GOT3 (cell line): ENCODE results near the gene SDHAF1.
"Not testable (repeated sequence)": the region's sequence is repeated elsewhere in the genome, so short reads cannot be mapped to it uniquely, and the experiment has no call there.

ENCODE experiments used
- DNase-seq: peaks from one replicate; lab custom pipeline; 2025; ENCODE audit warnings: mixed read lengths; lab: John Stamatoyannopoulos, UW

Gene SDHAF1

GRCh38 chr19:36019061-36019670 is 24.2 kb downstream of the SDHAF1 start:
- DNase-seq = no peak

- no peak for DNase-seq
Observed at GRCh38 chr19:36023432-36023831, 28.4 kb downstream of the SDHAF1 start.

- no peak for DNase-seq
Observed at GRCh38 chr19:36025541-36025940, 30.6 kb downstream of the SDHAF1 start.

GRCh38 chr19:36026091-36026876 is 31.3 kb downstream of the SDHAF1 start:
- DNase-seq = no peak

DNA sequence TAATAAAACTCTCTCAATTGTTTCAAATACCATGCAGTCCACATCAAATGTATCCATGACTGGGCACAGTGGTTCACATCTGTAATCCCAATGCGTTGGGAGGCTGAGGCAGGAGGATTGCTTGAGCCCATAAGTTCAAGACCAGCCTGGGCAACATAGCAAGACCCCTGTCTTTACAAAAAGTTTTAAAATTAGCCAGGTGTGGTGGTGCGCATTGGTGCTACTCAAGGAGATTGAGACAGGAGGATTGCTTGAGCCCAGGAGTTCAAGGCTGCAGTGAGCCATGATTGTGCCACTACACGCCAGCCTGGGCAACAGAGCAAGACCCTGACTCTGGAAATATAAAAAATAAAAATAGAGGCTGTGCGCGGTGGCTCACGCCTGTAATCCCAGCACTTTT is 32.7 kb downstream of the SDHAF1 start:
- no peak for DNase-seq

- no peak for DNase-seq
Observed at GRCh38 chr19:36028313-36029041, 33.5 kb downstream of the SDHAF1 start.

- DNase-seq = no peak
Observed at GRCh38 chr19:36030264-36031148, 35.5 kb downstream of the SDHAF1 start.

GRCh38 chr19:36031308-36031707 is 36.3 kb downstream of the SDHAF1 start:
- DNase-seq = no peak

- DNase-seq = no peak
Observed at GRCh38 chr19:36032251-36033104, 37.5 kb downstream of the SDHAF1 start, which contains the start of gene CLIP3. Gene CLIP3 (minus strand): TSS chr19:36032873. CDS start chr19:36032357, 516 bp downstream.

DNA sequence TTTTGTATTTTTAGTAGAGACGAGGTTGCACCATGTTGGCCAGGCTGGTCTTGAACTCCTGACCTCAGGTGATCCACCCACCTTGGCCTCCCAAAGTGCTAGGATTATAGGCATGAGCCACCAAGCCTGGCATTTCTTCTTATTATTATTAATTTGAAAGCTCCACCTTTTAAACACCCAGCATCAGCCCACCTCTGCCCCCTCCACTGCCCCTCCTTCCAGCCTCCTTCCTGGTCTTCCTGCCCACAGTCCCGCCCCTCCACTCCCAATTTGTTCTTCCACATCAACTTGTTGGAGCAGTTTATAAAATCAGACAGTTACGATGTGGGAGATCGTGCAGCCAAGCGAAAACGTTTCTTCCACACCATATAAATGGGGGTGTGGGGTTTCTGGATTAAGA is 45.5 kb downstream of the SDHAF1 start:
- no peak for DNase-seq

GRCh38 chr19:36041092-36041491 is 46.1 kb downstream of the SDHAF1 start:
- DNase-seq = not testable (repeated sequence)

DNA sequence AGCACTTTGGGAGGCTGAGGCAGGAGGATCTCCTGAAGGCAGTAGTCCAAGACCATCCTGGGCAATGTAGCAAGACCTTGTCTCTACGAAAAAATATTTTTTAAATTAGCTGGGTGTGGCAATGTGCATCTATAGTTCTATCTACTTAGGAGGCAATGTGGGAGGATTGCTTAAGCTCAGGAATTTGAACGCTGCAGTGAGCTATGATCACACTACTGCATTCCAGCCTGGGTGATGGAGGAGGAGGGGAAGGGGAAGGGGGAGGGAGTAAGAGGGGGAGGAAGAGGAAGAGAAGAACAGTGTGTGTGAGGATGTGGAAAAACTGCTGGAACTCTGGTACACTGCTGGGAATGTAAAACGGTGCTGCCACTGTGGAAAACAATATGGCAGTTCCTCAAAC is 46.8 kb downstream of the SDHAF1 start:
- DNase-seq = no peak

DNA sequence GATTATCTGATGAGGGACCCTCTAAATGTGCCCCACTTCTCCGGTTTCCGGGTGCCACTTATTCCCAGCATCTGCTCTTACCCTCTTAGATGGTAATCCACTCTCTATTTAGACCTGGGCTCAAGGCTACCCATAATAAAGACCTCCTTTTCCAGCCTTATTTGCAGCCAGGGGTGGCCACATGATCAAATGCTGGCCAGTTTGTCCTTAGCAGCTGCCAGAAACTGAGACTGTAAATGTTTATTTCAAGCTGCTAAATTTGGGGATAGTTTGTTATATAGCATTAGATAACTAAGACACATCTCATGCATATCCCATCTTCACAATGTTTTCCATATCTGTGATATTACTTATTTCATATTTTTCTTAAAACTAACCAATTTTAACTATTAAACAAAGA is 49.0 kb downstream of the SDHAF1 start:
- no peak for DNase-seq
